HCT116 (cell line): ENCODE results near the gene GPA33. TPM values are rescaled to one million over a fixed set of nuclear protein-coding genes. Genes with fewer than 3 reads are reported as not detected.

Experiments
- ATAC-seq: fragments of 200-7000 bp; cut with Tn5 transposase; 2 replicates; pipeline ENCODE4 v1.9.1; 2020; ENCODE audit warnings: mild to moderate bottlenecking, moderate library complexity
- BruUV-seq: library from RNA; stranded (reverse); fragments of 400-500 nt; replicated peaks from 2 replicates; lab custom pipeline; 2021; lab: Mats Ljungman, UMichigan
- CTCF ChIA-PET: fragments of 300-600 bp; sonication (Branson Sonifier 250); formaldehyde crosslinking; loops from one replicate; lab custom pipeline; 2021; ENCODE audit warnings: antibody characterized with exemption; lab: Charles Lee
- POLR2A ChIA-PET: fragments of 300-600, 350-600 bp; sonication (Branson Sonifier 250); formaldehyde crosslinking; loops from one replicate; lab custom pipeline; 2021; ENCODE audit warnings: antibody characterized with exemption; lab: Charles Lee
- RAD21 ChIA-PET, 2 experiments: fragments of 300-600 bp; sonication (Branson Sonifier 250); formaldehyde crosslinking; loops; one replicate each; lab custom pipeline; 2023; ENCODE audit warnings: low total read pairs in 2 of 2; ENCODE audit not compliant: uncharacterized antibody in 2 of 2, unreplicated experiment in 2 of 2, low non-redundant PET in 1 of 2; lab: Charles Lee
- DNase-seq: peaks from one replicate; pipeline ENCODE4 v3.0.0-alpha.2; 2010; ENCODE audit warnings: low read depth, low spot score
- H2AFZ ChIP-seq: fragments of 200-600 bp; shearing (Covaris generic), sonication (generic); 2 replicates; pipeline ENCODE4 v1.6.1; 2017; ENCODE audit warnings: low read depth, mixed run types, mixed read lengths, antibody characterized with exemption, low read length; ENCODE audit not compliant: poor library complexity, severe bottlenecking
- H3K27ac ChIP-seq: 2 replicates; pipeline ENCODE4 v1.5.1; 2012; ENCODE audit warnings: low read depth, low read length
- H3K27me3 ChIP-seq: fragments of 200-600 bp; sonication (generic); 2 replicates; pipeline ENCODE4 v1.6.1; 2016; ENCODE audit warnings: mixed run types, low read length, mixed read lengths; ENCODE audit not compliant: insufficient read depth
- H3K36me3 ChIP-seq, 2 experiments: fragments of 200-500 bp in 1 of 2; fragments of 200-600 bp in 1 of 2; sonication (Bioruptor generic) in 1 of 2; sonication (generic) in 1 of 2; 2 replicates each; pipeline versions ENCODE4 v1.5.1 to v1.6.1; 2014 to 2016; ENCODE audit warnings: low read length in 2 of 2, inconsistent platforms in 1 of 2, mixed read lengths in 1 of 2, mixed run types in 1 of 2; ENCODE audit not compliant: insufficient read depth in 2 of 2, control insufficient read depth in 1 of 2
- H3K4me1 ChIP-seq, 2 experiments: fragments of 200-600 bp in 1 of 2; sonication (generic) in 1 of 2; 2 replicates each; pipeline versions ENCODE4 v1.5.1 to v1.6.1; 2012 to 2017; ENCODE audit warnings: low read length in 2 of 2, inconsistent platforms in 1 of 2, mild to moderate bottlenecking in 1 of 2, mixed read lengths in 1 of 2, mixed run types in 1 of 2, moderate library complexity in 1 of 2; ENCODE audit not compliant: insufficient read depth in 2 of 2, control insufficient read depth in 1 of 2
- H3K4me2 ChIP-seq: fragments of 200-600 bp; sonication (generic); 2 replicates; pipeline ENCODE4 v1.6.1; 2017; ENCODE audit warnings: mixed run types, low read length, mixed read lengths
- H3K4me3 ChIP-seq, 2 experiments: fragments of 200-600 bp in 1 of 2; sonication (generic) in 1 of 2; replicated peaks in 1 of 2; 2 replicates each; pipeline ENCODE4 v1.5.1; 2011 to 2016; ENCODE audit warnings: low read length in 2 of 2, control low read depth in 1 of 2, low read depth in 1 of 2, mild to moderate bottlenecking in 1 of 2, mixed read lengths in 1 of 2, mixed run types in 1 of 2
- H3K79me2 ChIP-seq: fragments of 200-600 bp; sonication (generic); 2 replicates; pipeline ENCODE4 v1.6.1; 2017; ENCODE audit warnings: mild to moderate bottlenecking, mixed run types, low read length, moderate library complexity, mixed read lengths; ENCODE audit not compliant: insufficient read depth
- H3K9ac ChIP-seq: fragments of 200-600 bp; sonication (generic); 2 replicates; pipeline ENCODE4 v1.6.1; 2016; ENCODE audit warnings: low read length, mixed read lengths
- H3K9me2 ChIP-seq: fragments of 200-600 bp; sonication (generic), shearing (Covaris generic); 2 replicates; pipeline ENCODE4 v1.6.1; 2017; ENCODE audit warnings: mixed run types, mild to moderate bottlenecking, moderate library complexity; ENCODE audit not compliant: insufficient read depth
- H3K9me3 ChIP-seq, 2 experiments: fragments of 200-500 bp in 1 of 2; fragments of 200-600 bp in 1 of 2; sonication (Bioruptor generic) in 1 of 2; sonication (generic) in 1 of 2; 2 replicates each; pipeline ENCODE4 v1.6.1; 2014 to 2017; ENCODE audit warnings: low read length in 2 of 2, mixed read lengths in 2 of 2, inconsistent platforms in 1 of 2, low read depth in 1 of 2, mild to moderate bottlenecking in 1 of 2, mixed run types in 1 of 2, moderate library complexity in 1 of 2; ENCODE audit not compliant: control insufficient read depth in 1 of 2, insufficient read depth in 1 of 2
- H4K20me1 ChIP-seq: fragments of 200-600 bp; sonication (generic), shearing (Covaris generic); 2 replicates; pipeline ENCODE4 v1.6.1; 2017; ENCODE audit warnings: mixed run types, mild to moderate bottlenecking, moderate library complexity; ENCODE audit not compliant: insufficient read depth
- ATF3 ChIP-seq: IDR thresholded peaks from 2 replicates; pipeline ENCODE4 v1.6.1; 2012
- CBX3 ChIP-seq: IDR thresholded peaks from 2 replicates; pipeline ENCODE4 v1.6.1; 2012; ENCODE audit warnings: low read depth
- CEBPB ChIP-seq: IDR thresholded peaks from 2 replicates; pipeline ENCODE4 v1.6.1; 2012; ENCODE audit warnings: low read depth
- CTCF ChIP-seq, 3 experiments: fragments of 200-600 bp in 1 of 3; sonication (generic) in 1 of 3; IDR thresholded peaks in 2 of 3; conservative IDR thresholded peaks in 1 of 3; 2 replicates each; pipeline ENCODE4 v1.5.1; 2012 to 2017; ENCODE audit warnings: low read depth in 2 of 3, low read length in 2 of 3, antibody characterized with exemption in 1 of 3, borderline replicate concordance in 1 of 3, control low read depth in 1 of 3, mild to moderate bottlenecking in 1 of 3, mixed read lengths in 1 of 3, mixed run types in 1 of 3, moderate library complexity in 1 of 3; ENCODE audit not compliant: insufficient read depth in 1 of 3
- EZH2 ChIP-seq: fragments of 200-600 bp; sonication (generic); IDR thresholded peaks from 2 replicates; pipeline ENCODE4 v1.6.1; 2017; ENCODE audit warnings: antibody characterized with exemption, mixed run types
- EZH2phosphoT487 ChIP-seq: fragments of 200-600 bp; IDR thresholded peaks from 2 replicates; pipeline ENCODE4 v1.6.1; 2018; ENCODE audit warnings: antibody characterized with exemption, borderline replicate concordance
- FOSL1 ChIP-seq: IDR thresholded peaks from 2 replicates; pipeline ENCODE4 v1.6.1; 2012; ENCODE audit warnings: low read depth
- MAX ChIP-seq: IDR thresholded peaks from 2 replicates; pipeline ENCODE4 v1.6.1; 2012
- POLR2A ChIP-seq: IDR thresholded peaks from 2 replicates; pipeline ENCODE4 v1.7.0; 2011; ENCODE audit warnings: borderline replicate concordance; ENCODE audit not compliant: insufficient read depth, insufficient read length; ENCODE audit errors: extremely low read depth
- POLR2AphosphoS5 ChIP-seq: IDR thresholded peaks from 2 replicates; pipeline ENCODE4 v1.6.1; 2011; ENCODE audit warnings: mild to moderate bottlenecking, low read depth, low read length, moderate library complexity
- RAD21 ChIP-seq: IDR thresholded peaks from 2 replicates; pipeline ENCODE4 v1.6.1; 2012; ENCODE audit warnings: low read depth, mild to moderate bottlenecking
- REST ChIP-seq: IDR thresholded peaks from 2 replicates; pipeline ENCODE4 v1.6.1; 2012; ENCODE audit warnings: low read depth
- SRF ChIP-seq: IDR thresholded peaks from 2 replicates; pipeline ENCODE4 v1.6.1; 2012; ENCODE audit warnings: low read depth
- TCF7L2 ChIP-seq: IDR thresholded peaks from 2 replicates; pipeline ENCODE4 v1.7.0; 2011; ENCODE audit warnings: borderline replicate concordance, inconsistent platforms; ENCODE audit not compliant: insufficient read depth, insufficient read length; ENCODE audit errors: extremely low read depth
- ZNF274 ChIP-seq: fragments of 200-500 bp; sonication (Bioruptor generic); IDR thresholded peaks from 2 replicates; pipeline ENCODE4 v1.6.1; 2014; ENCODE audit warnings: mild to moderate bottlenecking, low read depth, low read length, inconsistent platforms
- intact Hi-C: fragments of 100-400 bp; cut with micrococcal nuclease; formaldehyde crosslinking; loops from 2 replicates; pipeline ENCODE4 v1.10.0; 2022
- total RNA-seq: library from RNA; stranded (reverse); gene quantifications from one replicate; pipeline ENCODE4 v1.2.1, GENCODE V29; 2021; ENCODE audit not compliant: unreplicated experiment

Gene GPA33
- total RNA-seq, 1 experiment from 2014 or later, result 0.22 TPM

- Histone ChIP-seq H2AFZ (peak overlapping the region; percentile 72), H3K36me3 (no peaks in the 10 kb centered on the region)
- TF ChIP-seq REST (no peak), CEBPB (no peak), POLR2AphosphoS5 (no peak), EZH2 (no peak), CTCF (IDR thresholded peaks at IDR 0.05 in 2 of 3, conservative IDR thresholded peaks at IDR 0.05 in 1 of 3; ENCODE audit: borderline replicate concordance in 1 of 3, insufficient read depth in 1 of 3, low read depth in 2 of 3, low read length in 2 of 3) (no peak), RAD21 (no peak), MAX (no peak), FOSL1 (no peak), SRF (no peak), TCF7L2 (no peak), EZH2phosphoT487 (no peak), CBX3 (no peak), ATF3 (no peak), POLR2A (no peak), ZNF274 (no peak)
These were observed 33.5 kb downstream of the GPA33 start for GRCh38 chr1:167056529-167057231.

More at GRCh38 chr1:167056529-167057231, 33.5 kb downstream of the GPA33 start:
- Histone ChIP-seq H3K4me1 (peaks cover 3 to 22% of the 10 kb centered on the region in 2 experiments; a peak in 3 of 4 replicates), H3K4me2 (peak overlapping the region; percentile 24; the same call in 1 of the 2 replicates), H3K9ac (no peak overlapping the region), H3K4me3 (no peak overlapping the region), H4K20me1 (no peaks in the 10 kb centered on the region), H3K79me2 (no peaks in the 10 kb centered on the region), H3K9me3 (no peaks in the 10 kb centered on the region), H3K9me2 (no peaks in the 10 kb centered on the region), H3K27me3 (no peaks in the 10 kb centered on the region), H3K27ac (no peak overlapping the region)
- no TSS peak for BruUV-seq
- ChIA-PET POLR2A (interaction anchor here (1.2 to 1.8 kb wide), 2 partner anchors 146 to 148 kb away, joined by 6 to 7 read pairs; no protein-coding TSS in a partner anchor), CTCF (interaction anchor here (1.0 to 8.4 kb wide), 8 partner anchors 141 to 1663 kb away, joined by 3 to 324 read pairs (median 4); no protein-coding TSS in a partner anchor), RAD21 (interaction anchor here (0.8 to 4.5 kb wide), 3 partner anchors 104 to 147 kb away, joined by 4 to 69 read pairs (median 18); no protein-coding TSS in a partner anchor)
- intact Hi-C loops, result loop anchor here (5.0 kb wide), 2 partner anchors 579 to 1129 kb away; no protein-coding TSS in a partner anchor
- DNase-seq (no peak), ATAC-seq (no peak; the same call in 1 of the 2 replicates)
